GM12892 (cell line): ENCODE results near the gene OR6S1.

Experiments used
- POLR2A ChIP-seq: IDR thresholded peaks from 2 replicates; pipeline ENCODE4 v1.6.1; 2011; ENCODE audit warnings: low read depth, low read length, control low read depth
- TAF1 ChIP-seq: IDR thresholded peaks from 2 replicates; pipeline ENCODE4 v1.6.1; 2011; ENCODE audit warnings: low read depth, mild to moderate bottlenecking, control low read depth, low read length, borderline replicate concordance

GRCh38 chr14:20659336-20659735 is 17.8 kb upstream of the OR6S1 start:
- no peak for TF ChIP-seq POLR2A
- TF ChIP-seq TAF1 = no peak
